Measurements from ENCODE around the gene DNAH6.

GRCh38 chr2:84770280-84770679 is 254.0 kb downstream of the DNAH6 start:
- no peak for TF ChIP-seq POLR2A (IDR thresholded peaks at IDR 0.05)
- TF ChIP-seq POLR2AphosphoS5 (IDR thresholded peaks at IDR 0.05) = no peak
- TF ChIP-seq CTCF (IDR thresholded peaks at IDR 0.05) = no peak

Data from gastroesophageal sphincter (tissue), 3 donors.